WTC11 (cell line): ENCODE results near the gene PNMA8C. TPM values are rescaled to one million over a fixed set of nuclear protein-coding genes. Genes with fewer than 3 reads are reported as not detected.

Experiments
- ATAC-seq: fragments of 200-7000 bp; cut with Tn5 transposase; 2 replicates; pipeline ENCODE4 v1.10.0; 2021; ENCODE audit warnings: mild to moderate bottlenecking, moderate library complexity
- CTCF ChIA-PET: fragments of 300-600 bp; sonication (Branson Sonifier 250); formaldehyde crosslinking; loops from one replicate; lab custom pipeline; 2021; ENCODE audit warnings: antibody characterized with exemption; lab: Charles Lee
- POLR2A ChIA-PET: fragments of 350-600 bp; sonication (Branson Sonifier 250); formaldehyde crosslinking; loops from one replicate; lab custom pipeline; 2021; ENCODE audit warnings: antibody characterized with exemption; lab: Charles Lee
- DNase-seq: peaks from one replicate; pipeline ENCODE4 v3.0.0; 2021; ENCODE audit warnings: low spot score
- H3K27ac Mint-ChIP-seq: 2 replicates; pipeline ENCODE4 v1.8.0; 2021; ENCODE audit warnings: mixed read lengths
- H3K27me3 Mint-ChIP-seq: 2 replicates; pipeline ENCODE4 v1.8.0; 2021; ENCODE audit warnings: low read depth, mild to moderate bottlenecking, moderate library complexity, mixed read lengths
- H3K36me3 Mint-ChIP-seq: 2 replicates; pipeline ENCODE4 v1.8.0; 2021; ENCODE audit warnings: mixed read lengths
- H3K4me1 Mint-ChIP-seq: 2 replicates; pipeline ENCODE4 v1.8.0; 2022; ENCODE audit warnings: mixed read lengths
- H3K4me3 Mint-ChIP-seq: 2 replicates; pipeline ENCODE4 v1.8.0; 2021; ENCODE audit warnings: mild to moderate bottlenecking, moderate library complexity, mixed read lengths
- H3K9me3 Mint-ChIP-seq: 2 replicates; pipeline ENCODE4 v1.8.0; 2021; ENCODE audit warnings: mixed read lengths
- ARID4B ChIP-seq: sonication (generic); formaldehyde crosslinking; IDR thresholded peaks from 2 replicates; pipeline ENCODE4 v1.8.0; 2023; ENCODE audit warnings: missing genetic modification reagents, mild to moderate bottlenecking, borderline replicate concordance
- ATF1 ChIP-seq: sonication (generic); formaldehyde crosslinking; IDR thresholded peaks from 2 replicates; pipeline ENCODE4 v1.8.1; 2023; ENCODE audit warnings: mild to moderate bottlenecking, moderate library complexity, missing genetic modification reagents
- ATF6 ChIP-seq: sonication (generic); formaldehyde crosslinking; IDR thresholded peaks from 2 replicates; pipeline ENCODE4 v1.8.1; 2023; ENCODE audit warnings: mild to moderate bottlenecking, missing genetic modification reagents
- CREB1 ChIP-seq: sonication (generic); formaldehyde crosslinking; IDR thresholded peaks from 2 replicates; pipeline ENCODE4 v1.8.0; 2023; ENCODE audit warnings: mild to moderate bottlenecking, missing genetic modification reagents
- FOXK1 ChIP-seq: sonication (generic); formaldehyde crosslinking; IDR thresholded peaks from 2 replicates; pipeline ENCODE4 v1.8.0; 2022; ENCODE audit warnings: mild to moderate bottlenecking, moderate library complexity, missing genetic modification reagents
- MYBL2 ChIP-seq: sonication (generic); formaldehyde crosslinking; IDR thresholded peaks from 2 replicates; pipeline ENCODE4 v1.8.1; 2023; ENCODE audit warnings: mild to moderate bottlenecking, moderate library complexity, missing genetic modification reagents
- NR2C2 ChIP-seq: sonication (generic); formaldehyde crosslinking; IDR thresholded peaks from 2 replicates; pipeline ENCODE4 v1.8.0; 2022; ENCODE audit warnings: mild to moderate bottlenecking, missing genetic modification reagents
- PRDM15 ChIP-seq: sonication (generic); formaldehyde crosslinking; IDR thresholded peaks from 2 replicates; pipeline ENCODE4 v1.8.0; 2022; ENCODE audit warnings: missing genetic modification reagents
- PRRX2 ChIP-seq: fragments of 250-450 bp; sonication (Bioruptor Pico); IDR thresholded peaks from 2 replicates; pipeline ENCODE4 v1.8.0; 2021; ENCODE audit warnings: mild to moderate bottlenecking
- RORB ChIP-seq: fragments of 250-450 bp; sonication (Bioruptor Pico); IDR thresholded peaks from 2 replicates; pipeline ENCODE4 v1.9.0; 2021; ENCODE audit warnings: mild to moderate bottlenecking
- USF1 ChIP-seq: sonication (generic); formaldehyde crosslinking; IDR thresholded peaks from 2 replicates; pipeline ENCODE4 v1.8.0; 2022; ENCODE audit warnings: mild to moderate bottlenecking, missing genetic modification reagents
- ZBTB21 ChIP-seq: sonication (generic); formaldehyde crosslinking; IDR thresholded peaks from 2 replicates; pipeline ENCODE4 v1.8.1; 2023; ENCODE audit warnings: mild to moderate bottlenecking, missing genetic modification reagents, borderline replicate concordance
- ZBTB43 ChIP-seq: sonication (generic); formaldehyde crosslinking; IDR thresholded peaks from 2 replicates; pipeline ENCODE4 v1.8.1; 2023; ENCODE audit warnings: mild to moderate bottlenecking, missing genetic modification reagents
- ZNF219 ChIP-seq: sonication (generic); formaldehyde crosslinking; IDR thresholded peaks from 2 replicates; pipeline ENCODE4 v1.8.0; 2023; ENCODE audit warnings: missing genetic modification reagents, mild to moderate bottlenecking, borderline replicate concordance
- ZNF263 ChIP-seq: sonication (generic); formaldehyde crosslinking; IDR thresholded peaks from 2 replicates; pipeline ENCODE4 v1.8.1; 2022; ENCODE audit warnings: low read depth, mild to moderate bottlenecking, moderate library complexity, missing genetic modification reagents
- ZSCAN18 ChIP-seq: fragments of 250-450 bp; sonication (Bioruptor Pico); IDR thresholded peaks from 2 replicates; pipeline ENCODE4 v2.1.2; 2022; ENCODE audit warnings: mild to moderate bottlenecking, moderate library complexity
- total RNA-seq: library from RNA; stranded (reverse); gene quantifications from 3 replicates; pipeline ENCODE4 v1.2.3, GENCODE V29; 2021

Gene PNMA8C
- total RNA-seq, 1 experiment from 2014 or later = 1.2 TPM

- no peak for TF ChIP-seq ATF6 (CRISPR knock-in tag)
- TF ChIP-seq ATF1 = no peak
- TF ChIP-seq PRRX2 (CRISPR knock-in tag) = no peak
- TF ChIP-seq ZNF263 (CRISPR knock-in tag) = no peak
- TF ChIP-seq ARID4B (CRISPR knock-in tag) = peak; percentile 76; the same call in 1 of the 2 replicates
- no peak for TF ChIP-seq ZSCAN18 (CRISPR knock-in tag)
- TF ChIP-seq USF1 (CRISPR knock-in tag) = peak; percentile 45; the same call in 1 of the 2 replicates
- TF ChIP-seq FOXK1 (CRISPR knock-in tag) = 0 out of 2 replicates have a peak, but pooled peaks have one; percentile 9
Measured at GRCh38 chr19:46413262-46414031, 15.3 kb downstream of the PNMA8C start, which contains the start of gene CCDC8 (continued).

- no peak for DNase-seq
- no peaks in the 10 kb centered on the region for H3K9me3 Mint-ChIP-seq
- H3K27ac Mint-ChIP-seq = peak overlapping the region; percentile 91
- ChIA-PET CTCF (interaction anchor here (0.6 to 1.5 kb wide), 18 partner anchors 8 to 248 kb away, joined by 3 to 19 read pairs (median 4); partner anchors contain the start of genes CALM3 and DACT3), POLR2A (interaction anchor here (0.7 to 1.4 kb wide), 5 partner anchors 9 to 188 kb away, joined by 3 to 20 read pairs (median 6); partner anchors contain the start of gene CALM3)
- peak overlapping the region; percentile 95 for H3K4me3 Mint-ChIP-seq
- no peak for ATAC-seq
- peaks cover 6% of the 10 kb centered on the region for H3K27me3 Mint-ChIP-seq
- peaks cover 60% of the 10 kb centered on the region for H3K4me1 Mint-ChIP-seq
- TF ChIP-seq MYBL2 (CRISPR knock-in tag) (no peak), ZBTB21 (CRISPR knock-in tag) (no peak), ZBTB43 (CRISPR knock-in tag) (0 out of 2 replicates have a peak, but pooled peaks have one; percentile 12), NR2C2 (CRISPR knock-in tag) (no peak), PRDM15 (0 out of 2 replicates have a peak, but pooled peaks have one; percentile 7), ZNF219 (CRISPR knock-in tag) (no peak), RORB (CRISPR knock-in tag) (no peak), ZNF263 (CRISPR knock-in tag) (peak; percentile 95), CREB1 (no peak)
- H3K36me3 Mint-ChIP-seq = peaks cover 13% of the 10 kb centered on the region
Measured at GRCh38 chr19:46412650-46413261, 16.0 kb downstream of the PNMA8C start.
